ENCODE data around the gene PRSS48.
"Not testable (repeated sequence)": the region's sequence is repeated elsewhere in the genome, so short reads cannot be mapped to it uniquely, and the experiment has no call there.

PRSS48 gene

GRCh38 chr4:151313306-151314009, 36.5 kb downstream of the PRSS48 start:
- H3K4me3 ChIP-seq (ENCODE audit: low read depth, low read length): no peak overlapping the region
- no peak for DNase-seq (ENCODE audit: low read depth)

DNA sequence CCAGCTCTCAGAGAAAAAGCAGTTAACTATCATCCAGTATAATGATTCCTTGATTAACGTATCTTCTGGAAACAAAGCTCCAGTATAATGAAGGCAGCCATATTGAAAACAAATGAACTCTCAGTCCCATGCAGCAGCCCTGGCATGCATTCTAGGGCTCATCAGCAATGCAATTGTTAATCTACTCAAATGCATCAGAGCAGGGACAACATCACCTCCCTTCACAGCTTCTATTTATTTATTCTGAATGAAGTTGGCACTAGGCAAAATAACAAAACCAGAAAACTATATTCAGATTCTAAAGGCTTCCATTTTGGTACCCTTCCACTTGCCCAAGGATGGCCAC, 37.0 kb downstream of the PRSS48 start:
- no peak for DNase-seq (ENCODE audit: low read depth)
- no peak overlapping the region for H3K4me3 ChIP-seq (ENCODE audit: low read depth, low read length)

- no peak for DNase-seq (ENCODE audit: low read depth)
- H3K4me3 ChIP-seq (ENCODE audit: low read depth, low read length): no peak overlapping the region
Measured at GRCh38 chr4:151314479-151314878, 37.5 kb downstream of the PRSS48 start.

- DNase-seq (ENCODE audit: low read depth): no peak
- H3K4me3 ChIP-seq (ENCODE audit: low read depth, low read length): no peak overlapping the region
Measured at GRCh38 chr4:151315212-151315886, 38.4 kb downstream of the PRSS48 start.

DNA sequence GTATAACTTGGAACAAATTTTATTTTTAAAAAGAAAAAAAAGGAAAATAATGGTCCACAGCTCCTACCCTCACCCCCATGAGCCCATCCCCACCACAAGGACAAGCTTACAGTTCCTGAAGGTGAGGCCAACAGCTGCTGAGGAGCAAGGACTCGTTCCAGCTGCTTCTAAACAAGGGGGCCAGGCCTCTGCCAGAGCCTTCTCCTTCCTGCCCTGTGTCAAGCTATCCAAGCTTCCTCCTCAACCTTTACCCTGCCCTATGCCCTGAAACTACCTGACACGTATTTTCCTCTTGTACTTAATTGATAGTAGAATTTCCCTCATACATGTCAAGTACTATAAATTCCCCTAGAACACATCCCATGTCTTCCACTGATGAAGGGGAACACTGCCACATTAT, 39.7 kb downstream of the PRSS48 start:
- H3K4me3 ChIP-seq (ENCODE audit: low read depth, low read length): no peak overlapping the region
- DNase-seq (ENCODE audit: low read depth): no peak

GRCh38 chr4:151318307-151319006, 41.5 kb downstream of the PRSS48 start:
- DNase-seq (ENCODE audit: low read depth): no peak
- no peak overlapping the region for H3K4me3 ChIP-seq (ENCODE audit: low read depth, low read length)

DNA sequence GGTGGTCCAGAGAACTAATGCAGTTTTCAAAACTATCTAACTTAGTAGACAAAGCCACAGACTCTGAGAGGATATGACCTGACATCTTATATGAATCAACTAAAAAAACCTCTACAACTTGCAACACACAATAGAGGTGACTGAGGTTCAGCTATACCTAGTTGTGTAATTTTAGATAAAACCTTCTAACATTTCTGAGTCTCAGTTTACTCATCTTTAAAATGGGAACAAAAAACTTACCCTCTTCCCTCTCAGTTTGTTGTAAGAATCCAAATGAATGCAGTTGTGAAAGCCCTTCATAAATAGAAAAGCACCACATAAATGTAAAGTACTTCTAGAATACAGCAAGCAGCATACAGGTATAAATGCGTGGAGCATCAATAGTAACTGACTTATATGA, 42.5 kb downstream of the PRSS48 start:
- DNase-seq (ENCODE audit: low read depth): no peak
- no peak overlapping the region for H3K4me3 ChIP-seq (ENCODE audit: low read depth, low read length)

- DNase-seq (ENCODE audit: low read depth): no peak
- H3K4me3 ChIP-seq (ENCODE audit: low read depth, low read length): no peak overlapping the region
Measured at GRCh38 chr4:151321586-151321985, 44.6 kb downstream of the PRSS48 start.

- not testable (repeated sequence) for H3K4me3 ChIP-seq (ENCODE audit: low read depth, low read length); DNase-seq (ENCODE audit: low read depth)
Measured at GRCh38 chr4:151322161-151322560, 45.2 kb downstream of the PRSS48 start.

DNA sequence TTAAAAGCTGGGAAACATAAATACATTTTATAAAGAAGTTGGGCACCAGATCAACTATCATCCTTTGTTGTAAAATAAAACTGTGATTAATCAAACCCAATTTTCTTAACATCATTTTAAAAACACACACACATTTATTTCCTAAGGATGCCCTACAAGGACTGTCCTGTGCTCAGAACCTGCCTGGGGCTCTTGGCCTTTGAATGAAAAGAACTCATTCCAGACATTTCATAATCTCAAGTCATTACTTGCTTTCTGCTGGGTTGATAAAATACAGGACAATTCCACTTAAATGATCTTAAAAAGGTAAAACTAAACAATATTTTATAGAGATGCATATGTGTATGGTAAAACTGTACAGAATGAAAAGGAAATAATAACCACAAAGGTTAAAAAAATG, 45.6 kb downstream of the PRSS48 start:
- H3K4me3 ChIP-seq (ENCODE audit: low read depth, low read length): no peak overlapping the region
- DNase-seq (ENCODE audit: low read depth): no peak

GRCh38 chr4:151323667-151324066, 46.7 kb downstream of the PRSS48 start:
- H3K4me3 ChIP-seq (ENCODE audit: low read depth, low read length): no peak overlapping the region
- DNase-seq (ENCODE audit: low read depth): no peak

DNA sequence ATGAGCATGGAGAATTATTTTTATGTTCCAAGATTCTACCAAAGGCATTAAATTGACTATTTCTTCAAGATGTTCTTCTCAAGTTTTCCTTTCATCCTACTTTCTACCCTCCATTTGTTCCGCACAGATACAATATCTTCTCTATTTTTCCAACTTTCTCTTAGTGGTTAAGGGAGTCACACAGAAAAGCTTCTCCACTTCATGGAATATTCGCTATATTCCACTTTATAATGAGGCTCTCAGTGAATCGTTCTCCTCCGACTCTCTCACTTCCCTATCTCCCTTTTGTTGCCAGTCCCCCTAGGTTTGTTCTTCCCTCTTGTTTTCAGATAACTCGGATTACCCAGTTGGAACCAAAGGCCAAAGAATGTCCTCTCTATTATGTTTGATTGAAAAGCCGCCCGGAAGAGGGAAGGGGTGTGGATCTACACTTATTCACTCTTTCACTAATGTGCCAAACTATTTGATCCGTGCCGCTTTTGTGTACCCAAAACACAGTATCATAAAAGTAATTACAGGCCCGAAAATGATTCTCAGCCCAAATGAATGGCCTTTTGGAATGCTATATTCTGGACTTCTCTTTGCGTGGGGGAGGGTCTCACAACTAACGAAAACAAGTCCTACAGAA, 47.3 kb downstream of the PRSS48 start:
- DNase-seq (ENCODE audit: low read depth): no peak
- peak overlapping the region; percentile 64 for H3K4me3 ChIP-seq (ENCODE audit: low read depth, low read length)

- peak overlapping the region; percentile 64 for H3K4me3 ChIP-seq (ENCODE audit: low read depth, low read length)
- DNase-seq (ENCODE audit: low read depth): no peak
Measured at GRCh38 chr4:151324752-151325110, 47.8 kb downstream of the PRSS48 start.

- peak within 1 kb of the TSS; percentile 64 for H3K4me3 ChIP-seq (ENCODE audit: low read depth, low read length)
- DNase-seq (ENCODE audit: low read depth): no peak
Measured at GRCh38 chr4:151325111-151325948, 48.4 kb downstream of the PRSS48 start, which contains the start of gene SH3D19. Gene SH3D19 (minus strand): TSS chr4:151325605. CDS start chr4:151325352, 253 bp downstream.

- no peak for DNase-seq (ENCODE audit: low read depth)
- H3K4me3 ChIP-seq (ENCODE audit: low read depth, low read length): peak overlapping the region; percentile 64
Measured at GRCh38 chr4:151325949-151326246, 48.9 kb downstream of the PRSS48 start.

DNA sequence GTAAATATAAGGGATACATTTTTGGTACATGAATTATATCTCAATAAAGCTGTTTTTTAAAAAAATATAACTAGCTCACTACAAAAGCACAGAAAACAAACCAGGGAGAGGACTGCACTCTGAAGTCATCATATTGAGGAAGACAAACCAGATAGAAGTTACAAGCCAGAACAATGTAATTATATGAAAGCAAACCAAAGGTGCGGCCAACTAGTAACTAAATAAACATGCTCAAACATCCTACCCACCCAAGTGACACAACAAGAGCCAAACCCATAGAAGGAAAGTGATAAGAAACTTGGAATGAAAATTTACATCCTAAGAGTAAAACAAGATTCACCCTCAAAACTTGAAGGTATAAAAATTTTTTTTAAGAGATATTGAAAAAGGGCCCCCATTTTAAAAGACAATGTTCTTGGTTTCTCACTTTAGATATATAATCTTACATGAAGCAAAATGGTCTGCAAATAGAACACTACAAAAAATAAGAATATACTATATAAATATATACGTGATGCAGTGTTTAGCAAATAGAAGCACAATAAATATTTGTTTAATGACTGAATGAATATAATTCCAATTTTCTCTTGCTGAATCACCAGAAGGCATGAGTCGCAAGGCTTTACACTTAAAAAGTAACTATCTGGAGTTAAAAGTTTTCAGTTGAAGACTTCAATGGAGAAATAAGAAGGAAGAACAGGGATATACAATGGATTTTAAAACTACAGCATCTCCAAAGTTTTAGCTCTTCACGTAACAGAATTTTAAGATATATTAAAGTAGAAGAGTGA, 52.5 kb downstream of the PRSS48 start:
- no peak overlapping the region for H3K4me3 ChIP-seq (ENCODE audit: low read depth, low read length)
- DNase-seq (ENCODE audit: low read depth): no peak

DNA sequence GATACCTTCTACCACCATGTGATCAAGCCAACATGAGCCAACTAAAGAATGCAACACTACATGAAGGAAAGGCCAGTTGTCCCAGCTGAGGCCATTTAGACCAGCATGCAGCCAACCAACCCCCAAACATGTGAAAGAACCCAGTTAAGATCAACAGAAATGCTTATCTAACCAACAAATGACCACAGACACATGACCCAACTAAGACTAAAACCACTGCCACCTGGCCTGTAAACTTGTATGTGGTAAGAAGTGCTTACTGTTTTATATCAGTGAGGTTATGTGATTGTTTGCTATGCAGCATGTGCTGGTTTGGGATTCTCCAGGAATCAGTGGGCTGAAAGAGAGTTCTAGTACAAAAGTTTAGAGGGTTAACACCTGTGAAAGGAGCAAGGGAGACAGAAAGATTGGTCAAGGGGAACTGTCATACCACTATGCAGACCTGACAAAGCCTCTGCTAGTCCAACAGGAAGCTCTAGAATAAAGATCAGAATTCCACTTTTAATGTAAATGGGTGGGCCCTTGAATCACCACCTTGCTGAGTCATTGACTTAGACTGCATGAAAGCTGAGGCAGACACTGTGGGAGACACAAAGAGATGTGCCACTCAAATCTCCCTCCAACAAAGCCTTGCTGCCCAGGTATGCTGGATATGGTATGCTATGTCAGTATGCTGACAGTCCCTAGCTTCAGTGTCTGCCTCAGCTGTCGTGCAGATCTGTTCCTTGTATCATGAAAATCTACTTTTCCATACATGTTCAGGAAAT, 54.5 kb downstream of the PRSS48 start:
- DNase-seq (ENCODE audit: low read depth): peak; percentile 49
- no peak overlapping the region for H3K4me3 ChIP-seq (ENCODE audit: low read depth, low read length)

DNA sequence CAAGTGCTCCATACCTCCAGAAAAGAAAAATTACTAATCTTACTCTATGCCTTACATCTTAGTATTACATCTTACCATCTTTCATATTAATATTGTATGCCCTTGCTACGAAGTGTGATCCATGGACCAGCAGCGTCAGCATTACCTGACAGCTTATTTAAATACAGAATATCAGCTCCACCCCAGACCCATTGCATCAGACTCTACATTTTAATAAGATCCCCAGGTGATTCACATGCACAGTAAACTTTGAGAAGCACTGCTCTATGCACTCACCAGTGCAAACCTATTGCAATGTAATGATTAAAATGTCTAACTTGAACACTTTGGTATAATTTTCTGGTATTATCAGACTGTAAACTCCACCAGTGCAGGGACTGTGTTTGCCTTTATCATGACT, 62.5 kb downstream of the PRSS48 start:
- H3K4me3 ChIP-seq (ENCODE audit: low read depth, low read length): no peak overlapping the region
- no peak for DNase-seq (ENCODE audit: low read depth)

All from skeletal muscle cell (primary cell).